A549 treated with GW870086 at 1 μM for 4 hours (cell line): ENCODE data around the gene TAAR5. TPM values are rescaled to one million over a fixed set of nuclear protein-coding genes. Genes with fewer than 3 reads are reported as not detected.

Source experiments
- total RNA-seq: library from RNA; stranded (reverse); fragments of 200-300 nt; extraction: Qiagen RNA extraction; gene quantifications from 5 replicates; pipeline ENCODE4 v1.2.3, GENCODE V29; 2022; ENCODE audit warnings: low read depth

The TAAR5 gene
- total RNA-seq = not detected in 5 replicates

GRCh38 chr6:132589454-132589853, at the start of gene TAAR5:
Gene TAAR5 (minus strand): TSS chr6:132589741. CDS start chr6:132589686, 55 bp downstream.

GRCh38 chr6:132624175-132624574, 34.6 kb upstream of the TAAR5 start, which contains the start of gene TAAR2:
Gene TAAR2 (minus strand): TSS chr6:132624275. CDS start chr6:132624275, 0 bp downstream.

DNA sequence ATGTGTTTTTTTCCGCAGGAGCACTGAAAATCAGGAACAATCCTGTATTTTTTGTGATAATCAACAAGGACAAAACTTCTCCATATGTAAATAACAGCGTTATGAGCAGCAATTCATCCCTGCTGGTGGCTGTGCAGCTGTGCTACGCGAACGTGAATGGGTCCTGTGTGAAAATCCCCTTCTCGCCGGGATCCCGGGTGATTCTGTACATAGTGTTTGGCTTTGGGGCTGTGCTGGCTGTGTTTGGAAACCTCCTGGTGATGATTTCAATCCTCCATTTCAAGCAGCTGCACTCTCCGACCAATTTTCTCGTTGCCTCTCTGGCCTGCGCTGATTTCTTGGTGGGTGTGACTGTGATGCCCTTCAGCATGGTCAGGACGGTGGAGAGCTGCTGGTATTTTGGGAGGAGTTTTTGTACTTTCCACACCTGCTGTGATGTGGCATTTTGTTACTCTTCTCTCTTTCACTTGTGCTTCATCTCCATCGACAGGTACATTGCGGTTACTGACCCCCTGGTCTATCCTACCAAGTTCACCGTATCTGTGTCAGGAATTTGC, 19.2 kb downstream of the TAAR5 start, which contains the start of gene TAAR6:
TAAR6 (plus strand) TSS at position 102 of the 557 bp plus-strand sequence; CDS start at position 102, 0 bp downstream.

GRCh38 chr6:132552372-132552771, 37.2 kb downstream of the TAAR5 start, which contains the start of gene TAAR8:
Gene TAAR8 (plus strand): TSS chr6:132552672. CDS start chr6:132552693, 21 bp downstream.

Other genes starting within 250 kb of the TAAR5 start
- 1.1 to 2.3 TPM (median 1.6 TPM) in 5 replicates for gene MOXD1, start 188.3 kb downstream of the TAAR5 start, total RNA-seq
- gene STX7, start 76.6 kb downstream of the TAAR5 start, total RNA-seq = 18.8 to 26.8 TPM (median 22.8 TPM) in 5 replicates
- not detected in 5 replicates for gene TAAR9, start 51.5 kb downstream of the TAAR5 start, total RNA-seq
- not detected in 5 replicates for gene TAAR8, start 37.1 kb downstream of the TAAR5 start, total RNA-seq
- gene TAAR6, start 19.4 kb downstream of the TAAR5 start, total RNA-seq = not detected in 5 replicates
- gene TAAR2, start 34.5 kb upstream of the TAAR5 start, total RNA-seq = not detected in 5 replicates
- gene TAAR1, start 69.4 kb upstream of the TAAR5 start, total RNA-seq = not detected in 5 replicates
- 0.03 to 0.07 TPM (median 0.05 TPM) in 3 of 5 replicates, not detected in the others for gene VNN1, start 124.3 kb upstream of the TAAR5 start, total RNA-seq
- gene VNN2, start 168.2 kb upstream of the TAAR5 start, total RNA-seq = 0.10 TPM in 1 of 5 replicates, not detected in the others
- gene SLC18B1, start 208.9 kb upstream of the TAAR5 start, total RNA-seq = 4.6 to 5.9 TPM (median 5.2 TPM) in 5 replicates
- gene RPS12, start 224.8 kb upstream of the TAAR5 start, total RNA-seq = 1,872 to 2,130 TPM (median 1,935 TPM) in 5 replicates